ENCODE results near the gene NUDT17. TPM values are rescaled to one million over a fixed set of nuclear protein-coding genes. Genes with fewer than 3 reads are reported as not detected.

The NUDT17 gene, protein sequence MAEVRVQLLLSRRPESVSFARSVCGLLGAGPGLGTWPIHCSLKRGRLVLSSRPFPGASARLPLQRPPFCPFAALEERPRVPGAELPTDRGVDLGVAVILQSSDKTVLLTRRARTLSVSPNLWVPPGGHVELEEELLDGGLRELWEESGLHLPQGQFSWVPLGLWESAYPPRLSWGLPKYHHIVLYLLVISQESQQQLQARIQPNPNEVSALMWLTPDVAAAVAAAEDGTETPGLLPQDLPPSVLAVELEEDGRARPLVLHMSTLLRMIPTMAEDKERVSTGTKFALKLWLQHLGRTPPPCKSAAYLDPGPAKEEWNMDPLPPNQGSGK
- total RNA-seq, result 3.3 and 5.3 TPM in 2 replicates

DNA sequence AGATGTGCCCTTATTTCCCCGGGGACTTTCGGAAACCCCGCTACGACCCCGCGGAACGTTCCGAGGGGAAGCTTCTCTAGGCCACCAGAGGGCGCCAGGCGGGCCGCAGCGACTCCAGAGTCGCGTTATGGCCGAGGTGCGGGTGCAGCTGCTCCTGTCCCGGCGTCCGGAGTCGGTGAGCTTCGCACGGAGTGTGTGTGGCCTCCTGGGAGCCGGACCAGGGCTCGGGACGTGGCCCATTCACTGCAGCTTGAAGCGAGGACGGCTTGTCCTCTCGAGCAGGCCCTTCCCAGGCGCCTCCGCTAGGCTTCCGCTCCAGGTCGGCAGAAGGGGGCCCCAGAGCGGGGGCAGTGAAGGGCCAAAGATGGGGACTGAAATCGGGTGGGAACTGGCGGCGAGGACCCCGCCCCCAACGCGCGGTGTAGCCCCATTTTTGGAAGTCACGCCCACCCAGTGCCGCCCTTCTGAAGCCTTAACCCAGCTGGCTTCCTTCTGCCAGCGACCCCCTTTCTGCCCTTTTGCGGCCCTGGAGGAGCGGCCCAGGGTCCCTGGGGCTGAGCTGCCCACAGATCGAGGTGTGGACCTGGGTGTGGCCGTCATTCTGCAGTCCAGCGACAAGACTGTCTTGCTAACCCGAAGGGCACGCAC lies at the start of gene NUDT17:
NUDT17 (plus strand) TSS at position 117 of the 648 bp plus-strand sequence; CDS start at position 128, 11 bp downstream.

DNA sequence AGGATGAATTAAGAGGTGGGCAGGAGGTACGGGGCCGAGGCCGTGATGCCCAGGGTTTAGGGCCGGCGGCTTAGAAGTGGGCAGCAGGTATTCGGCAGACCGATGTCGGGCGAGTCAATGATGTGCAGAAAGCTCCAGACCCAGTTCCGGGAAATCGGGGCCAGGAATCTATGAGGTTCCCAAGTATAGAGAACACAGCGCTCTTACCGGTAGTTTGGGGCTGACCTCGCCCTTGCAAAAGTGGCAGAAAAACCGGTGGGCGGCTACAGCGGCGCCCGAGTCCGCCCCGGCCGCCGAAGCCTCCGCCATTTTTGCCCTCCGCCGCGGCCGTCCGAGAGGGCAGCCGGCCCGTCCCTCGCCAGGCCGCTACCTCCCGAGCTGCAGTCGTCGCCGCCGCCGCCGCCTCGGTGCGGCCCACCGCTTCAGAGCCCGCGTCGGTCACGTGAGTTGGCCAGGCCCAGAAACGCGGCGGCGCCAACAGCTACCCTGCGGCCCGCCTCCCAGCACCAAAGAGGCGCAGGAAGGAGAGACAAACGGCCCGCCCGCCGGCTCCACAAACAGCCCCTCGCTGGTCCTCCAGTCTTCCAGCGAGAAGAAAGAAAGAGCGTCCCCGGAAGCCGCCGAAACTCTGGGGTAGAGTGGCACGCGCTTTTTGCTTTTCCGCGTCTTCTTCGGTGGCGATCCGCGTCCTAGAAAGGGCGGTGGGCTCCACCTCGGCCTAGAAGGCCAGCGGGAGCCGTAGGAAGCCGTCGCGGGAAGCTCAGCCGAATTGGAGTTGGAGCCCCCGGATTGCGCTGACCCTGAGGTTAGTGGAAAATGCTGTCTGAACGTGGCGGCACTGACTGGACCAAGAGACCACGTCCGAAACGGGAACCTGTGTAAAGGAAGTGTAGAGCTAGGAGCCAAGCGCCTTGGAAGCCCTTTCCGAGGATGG lies 21.6 kb upstream of the NUDT17 start, which contains the start of the genes POLR3C and RNF115:
POLR3C (plus strand) TSS at position 636 of the 934 bp plus-strand sequence. CDS start 1,577 bp downstream, outside the sequence.
RNF115 (minus strand) TSS at position 531 of the 934 bp plus-strand sequence; CDS start at position 309, 222 bp downstream.

GRCh38 chr1:145858901-145859490 lies 13.6 kb downstream of the NUDT17 start, which contains the start of gene PIAS3:
PIAS3 (minus strand) TSS chr1:145859081; CDS start chr1:145858990, 91 bp downstream.

GRCh38 chr1:145885738-145886287 lies 40.4 kb downstream of the NUDT17 start, which contains the start of gene ANKRD35:
ANKRD35 (minus strand) TSS chr1:145885866; CDS start chr1:145885758, 108 bp downstream.

Small RNAs within 50 kb of the gene (small RNA-seq; reads per million reads assigned to genes)
- not detected for gene MIR6736 (ENCODE audit: low replicate concordance)

Other genes with a start within 250 kb of the NUDT17 start
- 40.2 and 51.6 TPM in 2 replicates for gene GPR89A, start 237.6 kb upstream of the NUDT17 start, total RNA-seq
- gene PDZK1, start 138.3 kb upstream of the NUDT17 start, total RNA-seq, result 0.22 and 1.1 TPM in 2 replicates
- not detected in 2 replicates for gene CD160, start 126.1 kb upstream of the NUDT17 start, total RNA-seq
- gene RNF115, start 21.5 kb upstream of the NUDT17 start, total RNA-seq, result 12.5 and 18.9 TPM in 2 replicates
- 57.7 and 112 TPM in 2 replicates for gene POLR3C, start 21.4 kb upstream of the NUDT17 start, total RNA-seq
- 25.6 and 26.3 TPM in 2 replicates for gene PIAS3, start 13.5 kb downstream of the NUDT17 start, total RNA-seq
- 0.22 and 0.57 TPM in 2 replicates for gene ANKRD35, start 40.2 kb downstream of the NUDT17 start, total RNA-seq
- gene ITGA10, start 64.4 kb downstream of the NUDT17 start, total RNA-seq, result 1.1 and 5.4 TPM in 2 replicates
- 27.4 and 27.5 TPM in 2 replicates for gene PEX11B, start 73.1 kb downstream of the NUDT17 start, total RNA-seq
- 96.9 and 183 TPM in 2 replicates for gene RBM8A, start 81.9 kb downstream of the NUDT17 start, total RNA-seq
- gene LIX1L, start 112.4 kb downstream of the NUDT17 start, total RNA-seq, result 27.8 and 43.1 TPM in 2 replicates
- gene ANKRD34A, start 118.9 kb downstream of the NUDT17 start, total RNA-seq, result 0.44 and 3.1 TPM in 2 replicates
- gene POLR3GL, start 119.1 kb downstream of the NUDT17 start, total RNA-seq, result 11.0 and 14.4 TPM in 2 replicates
- 5.2 and 12.7 TPM in 2 replicates for gene TXNIP, start 150.9 kb downstream of the NUDT17 start, total RNA-seq
- not detected in 2 replicates for gene HJV, start 176.1 kb downstream of the NUDT17 start, total RNA-seq

Data from placental pericyte (primary cell).